ENCODE data around the gene TIGD2.

The TIGD2 gene

DNA sequence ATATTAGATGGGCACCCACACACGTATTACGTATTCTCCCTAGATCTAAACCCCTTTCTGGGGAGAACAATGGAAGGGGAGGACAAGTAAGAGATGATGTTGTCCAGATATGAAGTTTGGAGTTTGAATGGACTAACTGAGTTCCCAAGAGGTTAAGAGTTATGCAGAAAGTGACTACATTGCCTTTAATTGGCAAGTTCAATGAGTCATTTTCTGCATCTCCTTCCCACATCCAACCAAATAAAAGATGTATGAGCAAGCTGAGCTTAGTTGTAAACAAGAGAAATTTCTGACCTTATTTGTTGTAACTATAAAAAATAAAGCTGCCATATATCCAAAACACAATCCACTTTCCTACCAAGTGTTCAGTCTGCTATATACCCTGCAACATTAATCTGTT lies 50.5 kb downstream of the TIGD2 start:
- DNase-seq (ENCODE audit: low spot score), result no peak

DNA sequence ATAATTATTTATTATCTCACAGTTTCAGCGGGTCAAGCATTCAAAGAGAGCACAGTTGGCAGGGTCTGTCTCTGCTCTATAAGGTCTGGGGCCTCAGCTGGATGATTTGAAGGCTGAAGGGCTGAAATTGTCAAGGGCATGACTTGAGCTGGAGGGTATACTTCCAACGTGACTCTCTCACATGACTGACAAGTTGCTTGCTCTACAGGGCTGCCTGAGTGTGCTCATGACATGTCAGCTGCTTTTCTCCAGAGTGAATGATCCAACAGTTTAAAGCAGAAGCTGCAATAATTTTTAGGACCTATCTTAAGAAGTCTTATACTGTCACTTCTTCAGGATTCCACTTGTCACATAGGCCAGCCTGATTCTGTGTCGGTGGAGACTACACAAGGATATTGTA lies 51.2 kb downstream of the TIGD2 start:
- DNase-seq (ENCODE audit: low spot score), result no peak

DNA sequence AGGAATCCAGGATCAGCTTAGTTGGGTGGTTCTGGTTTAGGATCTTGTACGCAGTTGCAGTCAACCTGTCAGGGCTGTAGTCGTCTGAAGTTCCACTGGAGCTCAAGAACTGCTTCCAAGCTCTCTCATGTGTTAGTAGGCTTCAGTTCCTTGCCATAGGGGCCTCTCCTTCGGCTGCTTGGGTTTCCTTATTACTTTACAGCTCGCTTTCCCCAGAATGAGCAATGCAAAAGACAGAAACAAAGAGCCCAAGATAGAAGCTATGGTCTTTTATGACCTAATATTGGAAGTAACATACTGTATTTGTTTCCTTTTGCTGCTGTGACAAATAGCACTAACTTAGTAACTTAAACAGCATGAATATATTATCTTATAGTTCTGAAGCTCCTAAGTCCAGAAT lies 51.7 kb downstream of the TIGD2 start:
- no peak for DNase-seq (ENCODE audit: low spot score)

GRCh38 chr4:89164400-89164799 lies 53.1 kb downstream of the TIGD2 start:
- no peak for DNase-seq (ENCODE audit: low spot score)

Small RNA genes within 50 kb of the gene (small RNA-seq; reads per million reads assigned to genes)
- 0 reads per million in 2 experiments for gene RNU6-907P
